Upper lobe of left lung (tissue), 6 donors: Measurements from ENCODE around the gene NOVA1. TPM values are rescaled to one million over a fixed set of nuclear protein-coding genes. Genes with fewer than 3 reads are reported as not detected.
A peak's percentile ranks its signal among the peaks of the same experiment; 100 is the strongest.

Source experiments
- ATAC-seq, 2 donors: fragments of 200-7000 bp; cut with Tn5 transposase; one replicate each; pipeline ENCODE4 v1.9.1; 2022; ENCODE audit warnings: mild to moderate bottlenecking in 2 of 2, moderate library complexity in 2 of 2; ENCODE audit not compliant: low FRiP score in 2 of 2
- DNase-seq, 2 donors: peaks; one replicate each; pipeline ENCODE4 v3.0.0-alpha.2; 2019 to 2020
- H3K27ac ChIP-seq, 4 donors: fragments of 200-600 bp; sonication (generic); one replicate each; pipeline ENCODE4 v1.5.1; 2016 to 2019
- H3K27me3 ChIP-seq, 4 donors: fragments of 200-600 bp; sonication (generic); one replicate each; pipeline ENCODE4 v1.5.1; 2017 to 2019
- H3K36me3 ChIP-seq, 4 donors: fragments of 200-600 bp; sonication (generic); one replicate each; pipeline ENCODE4 v1.5.1; 2016 to 2019
- H3K4me1 ChIP-seq, 4 donors: fragments of 200-600 bp; sonication (generic); one replicate each; pipeline ENCODE4 v1.5.1; 2018 to 2019
- H3K4me3 ChIP-seq, 4 donors: fragments of 200-600 bp; sonication (generic); one replicate each; pipeline ENCODE4 v1.5.1; 2017 to 2019; ENCODE audit warnings: mild to moderate bottlenecking in 2 of 4, moderate library complexity in 1 of 4
- H3K9me3 ChIP-seq, 4 donors: fragments of 200-600 bp; sonication (generic); one replicate each; pipeline ENCODE4 v1.5.1; 2018 to 2019
- EP300 ChIP-seq, 4 donors: sonication (generic); formaldehyde crosslinking; IDR thresholded peaks; one replicate each; pipeline ENCODE4 v1.5.1; 2017; ENCODE audit warnings: antibody characterized with exemption in 4 of 4, control low read depth in 2 of 4
- POLR2A ChIP-seq, 4 donors: fragments of 450-650 bp; IDR thresholded peaks; one replicate each; pipeline ENCODE4 v1.5.1; 2016 to 2017; ENCODE audit warnings: antibody characterized with exemption in 4 of 4, mild to moderate bottlenecking in 2 of 4
- POLR2AphosphoS5 ChIP-seq, 2 donors: sonication (generic); formaldehyde crosslinking; IDR thresholded peaks; one replicate each; pipeline ENCODE4 v1.5.1; 2017; ENCODE audit warnings: antibody characterized with exemption in 2 of 2
- WGBS, 2 donors: methylation state at CpG; one replicate each; pipeline ENCODE4 v1.1.5; 2017 to 2018; 5-methylcytosine and 5-hydroxymethylcytosine counted together
- total RNA-seq, 6 donors: library from RNA; depleted of rRNA in 4 of 6; stranded (reverse); fragments of >200 nt in 4 of 6; gene quantifications; one replicate each; pipeline versions ENCODE4 v1.1.0 to v1.2.1, GENCODE V29; 2016 to 2021
- TF ChIP-seq, protein P1 (sequence below), 6 experiments: fragments of 450-650 bp in 4 of 6; fragments of 200-600 bp in 2 of 6; sonication (generic) in 2 of 6; IDR thresholded peaks; one replicate each; pipeline ENCODE4 v1.5.1; 2016 to 2019; ENCODE audit warnings: antibody characterized with exemption in 6 of 6
- donor health status: DM: no; HTN: no; CAD: no; lungs with moderate emphysema.
- donor health status: DM: no; HTN: yes; CAD: no; lungs with severe emphysema.

The NOVA1 gene
- total RNA-seq, 6 donors from 2014 or later: 0.67 to 3.1 (median 2.0) TPM

DNA sequence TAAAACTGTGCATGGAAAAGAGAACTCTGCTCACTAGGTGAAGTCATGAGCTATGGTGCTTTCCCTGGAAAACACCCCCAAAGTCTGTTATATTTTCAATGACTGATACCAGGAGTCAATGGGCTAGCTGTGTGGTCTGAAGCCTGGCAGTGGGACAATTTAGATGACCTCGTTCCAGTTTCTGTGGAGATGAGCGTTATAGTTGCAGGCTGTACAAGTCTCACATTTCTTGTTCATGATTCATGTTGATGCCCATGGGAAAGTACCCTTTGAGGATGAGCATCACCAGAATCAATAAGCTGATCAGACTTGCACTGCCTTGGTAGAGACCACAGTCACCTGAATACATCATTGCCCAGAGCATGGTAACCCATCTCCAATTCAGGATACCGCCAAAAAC, 70.7 kb downstream of the NOVA1 start:
- H3K4me3 ChIP-seq: no peak overlapping the region
- no peak for TF ChIP-seq POLR2AphosphoS5 (IDR thresholded peaks at IDR 0.05)
- TF ChIP-seq POLR2A (IDR thresholded peaks at IDR 0.05): no peak
- no peaks in the 10 kb centered on the region for H3K9me3 ChIP-seq
- no peaks in the 10 kb centered on the region for H3K36me3 ChIP-seq
- DNase-seq (no peak), ATAC-seq (no peak)
- no peaks in the 10 kb centered on the region for H3K4me1 ChIP-seq
- WGBS, 2 donors: 75 to 79% methylated on average over 3 of the region's 3 CpGs
- no peaks in the 10 kb centered on the region for H3K27me3 ChIP-seq
- no peak overlapping the region for H3K27ac ChIP-seq

DNA sequence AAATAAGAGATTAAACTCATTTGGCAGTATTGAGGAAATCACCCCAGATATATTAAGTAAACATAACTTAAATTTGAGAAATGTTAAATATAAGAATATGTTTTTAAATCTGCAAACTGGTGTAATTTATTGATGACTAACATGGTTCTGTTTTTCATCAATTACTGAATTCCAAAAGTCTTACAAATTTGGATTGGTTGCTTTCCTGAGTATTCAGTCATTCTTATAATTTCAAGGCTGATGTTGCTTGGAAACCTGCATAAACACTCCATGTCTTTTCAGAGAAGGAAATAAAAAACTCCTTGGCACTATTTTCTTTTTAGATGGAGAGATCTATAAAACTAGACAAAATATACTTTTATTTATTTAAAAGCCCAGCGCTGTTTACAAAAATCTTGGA, 71.7 kb downstream of the NOVA1 start:
- Histone ChIP-seq H3K9me3 (no peaks in the 10 kb centered on the region), H3K27ac (no peak overlapping the region), H3K4me3 (no peak overlapping the region), H3K36me3 (no peaks in the 10 kb centered on the region), H3K27me3 (no peaks in the 10 kb centered on the region), H3K4me1 (no peaks in the 10 kb centered on the region)
- WGBS, 2 donors: 85 to 95% methylated on average over 1 of the region's 1 CpG
- no peak for TF ChIP-seq EP300 (IDR thresholded peaks at IDR 0.05)
- DNase-seq (no peak), ATAC-seq (peak in 1 of 2 donors; percentile 39)

DNA sequence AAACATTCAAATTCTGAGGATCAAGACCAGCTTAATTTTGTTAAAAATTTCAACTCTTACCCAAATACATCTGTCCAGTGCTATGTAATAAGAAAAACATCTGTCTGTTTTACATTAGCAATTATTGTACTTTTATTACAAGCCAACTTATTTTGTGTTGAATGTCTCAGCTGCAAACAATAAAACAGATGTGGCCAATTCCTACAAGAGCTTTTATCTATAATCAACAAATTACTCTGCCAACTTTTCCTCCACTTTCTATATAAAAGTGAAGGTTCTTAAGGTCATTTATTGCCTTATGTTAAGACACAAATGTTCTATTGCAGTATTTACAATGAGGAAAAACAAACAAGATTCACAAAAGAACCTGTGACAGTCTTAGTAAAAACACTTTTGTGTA, 72.7 kb downstream of the NOVA1 start:
- H3K4me1 ChIP-seq: no peaks in the 10 kb centered on the region
- no peak for TF ChIP-seq POLR2A (IDR thresholded peaks at IDR 0.05)
- TF ChIP-seq, protein P1, sequence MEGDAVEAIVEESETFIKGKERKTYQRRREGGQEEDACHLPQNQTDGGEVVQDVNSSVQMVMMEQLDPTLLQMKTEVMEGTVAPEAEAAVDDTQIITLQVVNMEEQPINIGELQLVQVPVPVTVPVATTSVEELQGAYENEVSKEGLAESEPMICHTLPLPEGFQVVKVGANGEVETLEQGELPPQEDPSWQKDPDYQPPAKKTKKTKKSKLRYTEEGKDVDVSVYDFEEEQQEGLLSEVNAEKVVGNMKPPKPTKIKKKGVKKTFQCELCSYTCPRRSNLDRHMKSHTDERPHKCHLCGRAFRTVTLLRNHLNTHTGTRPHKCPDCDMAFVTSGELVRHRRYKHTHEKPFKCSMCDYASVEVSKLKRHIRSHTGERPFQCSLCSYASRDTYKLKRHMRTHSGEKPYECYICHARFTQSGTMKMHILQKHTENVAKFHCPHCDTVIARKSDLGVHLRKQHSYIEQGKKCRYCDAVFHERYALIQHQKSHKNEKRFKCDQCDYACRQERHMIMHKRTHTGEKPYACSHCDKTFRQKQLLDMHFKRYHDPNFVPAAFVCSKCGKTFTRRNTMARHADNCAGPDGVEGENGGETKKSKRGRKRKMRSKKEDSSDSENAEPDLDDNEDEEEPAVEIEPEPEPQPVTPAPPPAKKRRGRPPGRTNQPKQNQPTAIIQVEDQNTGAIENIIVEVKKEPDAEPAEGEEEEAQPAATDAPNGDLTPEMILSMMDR (IDR thresholded peaks at IDR 0.05): no peak
- no peak for TF ChIP-seq EP300 (IDR thresholded peaks at IDR 0.05)
- no peak for TF ChIP-seq POLR2AphosphoS5 (IDR thresholded peaks at IDR 0.05)
- H3K4me3 ChIP-seq: no peak overlapping the region
- no peaks in the 10 kb centered on the region for H3K36me3 ChIP-seq
- ATAC-seq (no peak), DNase-seq (no peak)
- H3K27me3 ChIP-seq: no peaks in the 10 kb centered on the region
- no peak overlapping the region for H3K27ac ChIP-seq
- H3K9me3 ChIP-seq: no peaks in the 10 kb centered on the region

DNA sequence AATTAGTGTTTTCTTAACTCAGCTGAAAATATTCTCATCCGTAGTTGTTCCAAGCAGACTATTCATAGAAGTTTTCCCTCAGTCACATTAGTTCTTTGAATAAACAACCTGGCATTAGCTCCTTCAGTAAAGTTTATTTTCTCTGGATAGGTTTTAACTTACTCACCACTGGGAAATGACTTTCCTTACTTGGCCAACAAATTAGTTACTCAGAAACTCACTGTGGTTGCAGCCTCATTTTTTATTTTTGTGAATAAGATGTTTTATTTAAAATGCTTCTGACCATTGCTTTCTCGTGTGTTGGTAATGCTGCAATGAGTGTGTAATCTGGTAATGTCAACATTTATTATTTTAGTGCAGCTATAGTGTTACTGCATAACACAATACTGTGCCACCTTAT, 74.9 kb downstream of the NOVA1 start:
- no peaks in the 10 kb centered on the region for H3K9me3 ChIP-seq
- H3K4me1 ChIP-seq: no peaks in the 10 kb centered on the region
- WGBS, 2 donors: 60 to 77% methylated on average over 2 of the region's 2 CpGs
- TF ChIP-seq POLR2AphosphoS5 (IDR thresholded peaks at IDR 0.05): no peak
- TF ChIP-seq EP300 (IDR thresholded peaks at IDR 0.05): no peak
- TF ChIP-seq, protein P1 (IDR thresholded peaks at IDR 0.05): no peak
- no peak for TF ChIP-seq POLR2A (IDR thresholded peaks at IDR 0.05)
- H3K27me3 ChIP-seq: no peaks in the 10 kb centered on the region
- no peak overlapping the region for H3K27ac ChIP-seq
- H3K4me3 ChIP-seq: no peak overlapping the region
- no peaks in the 10 kb centered on the region for H3K36me3 ChIP-seq
- ATAC-seq (peak in 1 of 2 donors; percentile 64), DNase-seq (no peak)

DNA sequence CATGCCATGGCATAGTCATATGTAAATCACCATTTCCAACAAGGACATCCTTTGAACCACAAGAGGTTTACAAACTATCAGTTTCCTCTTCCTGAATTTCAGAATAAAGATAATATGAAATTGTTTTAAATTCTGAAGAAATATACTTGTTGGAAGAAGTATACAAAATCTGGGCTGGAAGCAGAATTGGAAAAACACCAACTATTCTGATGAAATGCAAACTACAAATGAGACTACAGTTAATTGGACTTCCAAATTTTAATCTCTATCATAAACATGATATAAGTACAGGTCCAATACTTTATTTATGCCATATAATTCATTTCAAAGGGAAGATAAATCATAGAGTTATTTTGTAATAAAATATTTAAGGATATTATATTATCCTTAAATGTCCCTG, 80.1 kb downstream of the NOVA1 start:
- no peaks in the 10 kb centered on the region for H3K27me3 ChIP-seq
- H3K9me3 ChIP-seq: no peaks in the 10 kb centered on the region
- no peak for TF ChIP-seq POLR2AphosphoS5 (IDR thresholded peaks at IDR 0.05)
- TF ChIP-seq, protein P1 (IDR thresholded peaks at IDR 0.05): no peak
- TF ChIP-seq EP300 (IDR thresholded peaks at IDR 0.05): no peak
- no peak for TF ChIP-seq POLR2A (IDR thresholded peaks at IDR 0.05)
- ATAC-seq (no peak), DNase-seq (no peak)
- H3K27ac ChIP-seq: no peak overlapping the region
- H3K4me3 ChIP-seq: no peak overlapping the region
- H3K4me1 ChIP-seq: no peaks in the 10 kb centered on the region
- H3K36me3 ChIP-seq: no peaks in the 10 kb centered on the region

DNA sequence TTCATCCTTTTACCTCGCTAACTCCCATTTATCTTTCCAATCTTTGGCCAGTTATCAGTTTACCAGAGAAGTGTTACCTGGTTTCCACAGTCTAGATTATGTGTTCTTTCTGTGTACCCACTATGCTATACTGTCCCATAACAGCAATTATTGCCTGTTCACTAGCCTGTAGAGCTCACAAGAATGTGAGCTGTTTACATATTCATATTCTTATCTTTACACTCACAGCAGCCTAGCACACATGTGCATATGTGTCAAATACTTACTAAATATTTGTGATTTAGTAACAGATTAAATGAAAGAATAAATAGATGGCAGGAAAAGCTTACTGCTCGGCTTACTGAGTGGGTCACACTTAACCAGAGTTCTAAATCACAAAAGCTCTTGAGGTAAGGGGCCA, 97.8 kb downstream of the NOVA1 start:
- Histone ChIP-seq H3K4me1 (no peaks in the 10 kb centered on the region), H3K27me3 (no peaks in the 10 kb centered on the region), H3K4me3 (no peak overlapping the region), H3K27ac (no peak overlapping the region), H3K9me3 (no peaks in the 10 kb centered on the region), H3K36me3 (no peaks in the 10 kb centered on the region)
- TF ChIP-seq, protein P1 (IDR thresholded peaks at IDR 0.05): no peak
- TF ChIP-seq EP300 (IDR thresholded peaks at IDR 0.05): no peak
- no peak for TF ChIP-seq POLR2A (IDR thresholded peaks at IDR 0.05)
- TF ChIP-seq POLR2AphosphoS5 (IDR thresholded peaks at IDR 0.05): no peak
- 47 to 53% methylated on average over 2 of the region's 2 CpGs for WGBS, 2 donors
- DNase-seq: no peak
- ATAC-seq: no peak
